Breast epithelium (tissue), 4 donors: ENCODE data around the gene OR51V1. TPM values are rescaled to one million over a fixed set of nuclear protein-coding genes. Genes with fewer than 3 reads are reported as not detected.

Source experiments
- DNase-seq, 2 donors: peaks; one replicate each; pipeline ENCODE4 v3.0.0-alpha.2; 2019; ENCODE audit warnings: low spot score in 2 of 2
- H3K27ac ChIP-seq, 2 donors: fragments of 200-600 bp; sonication (generic) in 1 of 2; one replicate each; pipeline ENCODE4 v1.5.1; 2016 to 2019; ENCODE audit warnings: mild to moderate bottlenecking in 1 of 2
- H3K27me3 ChIP-seq, 2 donors: fragments of 200-600 bp; sonication (generic) in 1 of 2; one replicate each; pipeline versions ENCODE4 v1.5.1 to v1.6.0; 2017 to 2019; ENCODE audit warnings: control low read depth in 1 of 2, mild to moderate bottlenecking in 1 of 2
- H3K36me3 ChIP-seq: fragments of 200-600 bp; one replicate; pipeline ENCODE4 v1.5.1; 2019
- H3K4me1 ChIP-seq, 2 donors: fragments of 200-600 bp; sonication (generic); one replicate each; pipeline ENCODE4 v1.5.1; 2016 to 2019; ENCODE audit warnings: control low read depth in 1 of 2
- H3K4me3 ChIP-seq, 3 donors: fragments of 200-600 bp; sonication (generic); 1 replicate in 2 of 3; 2 replicates in 1 of 3; pipeline ENCODE4 v1.5.1; 2016 to 2019; ENCODE audit warnings: mild to moderate bottlenecking in 3 of 3, moderate library complexity in 2 of 3
- H3K9me3 ChIP-seq, 2 donors: fragments of 200-600 bp; sonication (generic) in 1 of 2; one replicate each; pipeline ENCODE4 v1.5.1; 2016 to 2019; ENCODE audit warnings: control low read depth in 1 of 2
- POLR2A ChIP-seq: fragments of 450-650 bp; IDR thresholded peaks from one replicate; pipeline ENCODE4 v1.6.1; 2016; ENCODE audit warnings: antibody characterized with exemption, mild to moderate bottlenecking, moderate library complexity
- POLR2AphosphoS5 ChIP-seq, 3 donors: sonication (generic); formaldehyde crosslinking; IDR thresholded peaks; one replicate each; pipeline ENCODE4 v1.6.1; 2017; ENCODE audit warnings: antibody characterized with exemption in 3 of 3
- intact Hi-C: fragments of 100-400 bp; cut with DNase I; formaldehyde crosslinking; loops from one replicate; pipeline ENCODE4 v1.15.1; 2023; ENCODE audit warnings: low total_unique reads
- total RNA-seq, 3 donors: library from RNA; depleted of rRNA; stranded (reverse); fragments of >200 nt; gene quantifications; one replicate each; pipeline ENCODE4 v1.1.0, GENCODE V29; 2016
- TF ChIP-seq, protein P1 (sequence below), 3 donors: fragments of 450-650 bp; IDR thresholded peaks; one replicate each; pipeline ENCODE4 v1.5.1; 2016 to 2017; ENCODE audit warnings: antibody characterized with exemption in 3 of 3, mild to moderate bottlenecking in 3 of 3, moderate library complexity in 3 of 3

OR51V1 gene
- total RNA-seq, 3 donors from 2014 or later = not detected

DNA sequence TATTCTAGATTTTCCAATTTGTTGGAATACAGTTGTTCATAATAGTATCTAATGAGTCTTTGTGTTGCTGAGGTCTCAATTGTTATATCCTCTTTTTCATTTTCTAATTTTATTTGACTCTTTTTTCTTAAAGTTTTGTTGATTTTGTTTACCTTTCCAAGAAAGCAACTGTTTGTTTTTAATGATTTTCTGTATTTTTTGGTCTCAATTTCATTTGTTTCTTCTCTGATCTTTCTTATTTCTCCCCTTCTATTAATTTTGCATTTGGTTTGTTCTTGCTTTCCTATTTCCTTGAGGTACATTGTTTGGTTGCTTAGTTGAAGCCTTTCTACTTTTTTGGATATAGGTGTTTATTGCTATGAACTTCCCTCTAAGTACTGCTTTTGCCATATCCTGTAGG lies 40.7 kb downstream of the OR51V1 start:
- no peak for TF ChIP-seq POLR2A
- TF ChIP-seq, protein P1, sequence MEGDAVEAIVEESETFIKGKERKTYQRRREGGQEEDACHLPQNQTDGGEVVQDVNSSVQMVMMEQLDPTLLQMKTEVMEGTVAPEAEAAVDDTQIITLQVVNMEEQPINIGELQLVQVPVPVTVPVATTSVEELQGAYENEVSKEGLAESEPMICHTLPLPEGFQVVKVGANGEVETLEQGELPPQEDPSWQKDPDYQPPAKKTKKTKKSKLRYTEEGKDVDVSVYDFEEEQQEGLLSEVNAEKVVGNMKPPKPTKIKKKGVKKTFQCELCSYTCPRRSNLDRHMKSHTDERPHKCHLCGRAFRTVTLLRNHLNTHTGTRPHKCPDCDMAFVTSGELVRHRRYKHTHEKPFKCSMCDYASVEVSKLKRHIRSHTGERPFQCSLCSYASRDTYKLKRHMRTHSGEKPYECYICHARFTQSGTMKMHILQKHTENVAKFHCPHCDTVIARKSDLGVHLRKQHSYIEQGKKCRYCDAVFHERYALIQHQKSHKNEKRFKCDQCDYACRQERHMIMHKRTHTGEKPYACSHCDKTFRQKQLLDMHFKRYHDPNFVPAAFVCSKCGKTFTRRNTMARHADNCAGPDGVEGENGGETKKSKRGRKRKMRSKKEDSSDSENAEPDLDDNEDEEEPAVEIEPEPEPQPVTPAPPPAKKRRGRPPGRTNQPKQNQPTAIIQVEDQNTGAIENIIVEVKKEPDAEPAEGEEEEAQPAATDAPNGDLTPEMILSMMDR (IDR thresholded peaks at IDR 0.05) = no peak
- no peak for TF ChIP-seq POLR2AphosphoS5 (IDR thresholded peaks at IDR 0.05)
- H3K27me3 ChIP-seq = no peaks in the 10 kb centered on the region
- H3K36me3 ChIP-seq = no peaks in the 10 kb centered on the region
- intact Hi-C loops = no loop called here
- no peaks in the 10 kb centered on the region for H3K4me1 ChIP-seq
- no peak overlapping the region for H3K27ac ChIP-seq
- H3K9me3 ChIP-seq = no peaks in the 10 kb centered on the region
- no peak for DNase-seq
- H3K4me3 ChIP-seq = no peak overlapping the region

DNA sequence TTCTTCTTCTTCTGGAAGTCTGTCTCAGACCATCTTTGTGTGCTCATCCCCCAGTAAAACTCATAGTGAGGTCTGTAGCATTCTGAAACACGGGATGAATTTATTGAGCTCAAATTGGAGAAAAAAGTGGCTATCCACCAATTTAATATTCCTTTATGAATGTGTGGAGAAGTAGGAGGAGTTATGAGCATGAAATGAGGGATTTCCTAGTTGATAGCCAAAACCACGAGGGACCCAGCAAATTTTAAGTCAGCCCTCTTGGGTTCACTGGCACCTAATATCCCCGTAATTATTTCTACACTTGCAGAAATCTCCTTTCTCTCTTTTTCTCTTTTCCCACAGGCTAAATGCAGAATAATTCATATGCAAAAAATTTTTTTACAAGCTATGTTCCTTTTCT lies 45.8 kb downstream of the OR51V1 start, which contains the start of gene OR52A1:
OR52A1 (minus strand) TSS at position 101 of the 400 bp plus-strand sequence. CDS start 2,388 bp downstream, outside the sequence.
- TF ChIP-seq POLR2AphosphoS5 (IDR thresholded peaks at IDR 0.05) (no peak), POLR2A (no peak)
- TF ChIP-seq, protein P1 (IDR thresholded peaks at IDR 0.05) = no peak
- intact Hi-C loops = no loop called here
- Histone ChIP-seq H3K27me3 (no peaks in the 10 kb centered on the region), H3K4me1 (no peaks in the 10 kb centered on the region), H3K9me3 (no peaks in the 10 kb centered on the region), H3K4me3 (no peak within 1 kb of the TSS), H3K27ac (no peak within 1 kb of the TSS), H3K36me3 (no peaks in the 10 kb centered on the region)
- no peak for DNase-seq

DNA sequence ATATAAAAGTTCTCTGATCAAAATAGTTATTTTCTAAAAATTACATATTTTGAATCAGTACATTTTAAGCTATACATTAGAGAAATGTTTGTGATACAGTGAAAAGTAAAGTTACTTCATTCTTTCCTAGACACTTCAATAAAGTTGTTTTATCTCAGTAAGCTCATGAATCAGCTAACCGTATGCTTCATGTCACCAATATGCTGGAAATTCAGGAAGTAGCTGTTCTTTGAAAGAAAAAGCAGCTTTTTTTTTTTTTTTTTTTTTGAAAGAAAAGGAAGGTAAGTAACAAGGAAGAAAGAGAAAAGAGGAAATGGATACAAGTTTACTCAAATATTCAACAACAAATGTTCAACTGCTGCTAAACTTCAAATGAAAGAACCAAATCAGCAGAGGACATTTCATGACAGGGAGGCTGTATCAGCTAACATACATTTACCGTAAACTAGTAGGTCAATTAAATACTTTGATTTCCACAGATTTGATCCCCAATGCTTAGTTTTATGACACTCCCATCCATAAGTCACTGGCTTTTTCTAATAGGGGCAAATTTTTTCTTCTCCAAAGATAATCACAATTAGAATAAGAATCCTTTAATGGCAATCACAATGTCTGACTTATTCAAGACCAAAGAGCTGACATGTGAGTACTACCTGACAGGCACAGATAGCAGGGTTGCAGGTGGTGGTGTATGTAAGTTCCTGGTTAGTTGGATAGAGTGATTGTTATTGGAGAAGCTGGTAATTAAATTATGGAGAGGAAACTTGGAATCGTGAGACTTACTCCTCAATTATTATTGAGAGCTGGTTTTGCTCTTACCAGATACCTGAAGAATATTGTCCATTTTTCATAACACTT lies 46.7 kb downstream of the OR51V1 start:
- no peaks in the 10 kb centered on the region for H3K36me3 ChIP-seq
- intact Hi-C loops = loop anchor here (2.0 kb wide), 1 partner anchor 51 kb away; no protein-coding TSS in a partner anchor
- H3K4me1 ChIP-seq = no peaks in the 10 kb centered on the region
- no peak overlapping the region for H3K27ac ChIP-seq
- H3K27me3 ChIP-seq = no peaks in the 10 kb centered on the region
- no peak for DNase-seq
- TF ChIP-seq, protein P1 (IDR thresholded peaks at IDR 0.05) = no peak
- TF ChIP-seq POLR2AphosphoS5 (IDR thresholded peaks at IDR 0.05) = no peak
- no peak for TF ChIP-seq POLR2A
- no peak overlapping the region for H3K4me3 ChIP-seq
- no peaks in the 10 kb centered on the region for H3K9me3 ChIP-seq

DNA sequence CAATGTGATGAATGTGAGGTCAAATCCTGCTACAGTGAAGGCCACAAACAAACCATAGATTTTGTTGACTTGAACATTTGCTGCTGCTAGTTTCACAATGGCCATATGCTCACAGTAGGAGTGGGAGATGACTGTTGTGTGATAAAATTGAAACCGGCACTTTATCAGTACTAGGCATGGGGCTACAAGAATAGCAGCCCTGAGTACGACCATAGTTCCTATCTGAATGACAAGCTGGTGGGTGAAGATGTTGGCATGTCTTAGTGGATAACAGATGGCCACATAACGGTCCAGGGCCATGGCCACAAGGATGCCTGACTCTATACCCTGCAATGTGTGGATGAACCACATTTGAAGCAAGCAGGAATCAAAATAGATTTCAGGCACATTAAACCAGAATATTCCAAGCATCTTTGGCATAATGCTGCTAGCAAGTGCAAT lies 48.7 kb downstream of the OR51V1 start:
- Histone ChIP-seq H3K4me3 (no peak overlapping the region), H3K4me1 (no peaks in the 10 kb centered on the region), H3K36me3 (no peaks in the 10 kb centered on the region), H3K27ac (no peak overlapping the region), H3K27me3 (no peaks in the 10 kb centered on the region), H3K9me3 (no peaks in the 10 kb centered on the region)
- DNase-seq = no peak
- intact Hi-C loops = loop anchor here (2.0 kb wide), 1 partner anchor 53 kb away; no protein-coding TSS in a partner anchor
- TF ChIP-seq POLR2AphosphoS5 (IDR thresholded peaks at IDR 0.05) = no peak
- no peak for TF ChIP-seq POLR2A
- TF ChIP-seq, protein P1 (IDR thresholded peaks at IDR 0.05) = no peak

Other genes starting within 250 kb of the OR51V1 start
- gene OR51A2, start 245.0 kb downstream of the OR51V1 start, total RNA-seq = not detected
- not detected for gene OR51L1, start 205.8 kb downstream of the OR51V1 start, total RNA-seq
- gene OR52J3, start 154.2 kb downstream of the OR51V1 start, total RNA-seq = not detected
- not detected for gene OR52E2, start 141.1 kb downstream of the OR51V1 start, total RNA-seq
- not detected for gene OR52E1, start 131.1 kb downstream of the OR51V1 start, total RNA-seq
- not detected for gene OR52A5, start 62.3 kb downstream of the OR51V1 start, total RNA-seq
- not detected for gene OR52A1, start 45.9 kb downstream of the OR51V1 start, total RNA-seq
- 100 to 1,000 TPM in 2 of 3 donors, 10 to 100 TPM in 1; 71.8 to 334 (median 143) TPM for gene HBB, start 26.4 kb upstream of the OR51V1 start, total RNA-seq
- gene HBD, start 33.8 kb upstream of the OR51V1 start, total RNA-seq = not detected
- not detected for gene HBG1, start 49.2 kb upstream of the OR51V1 start, total RNA-seq
- gene HBG2, start 54.1 kb upstream of the OR51V1 start, total RNA-seq = not detected
- gene HBE1, start 69.3 kb upstream of the OR51V1 start, total RNA-seq = not detected
- under 1 TPM in 1 of 3 donors, not detected in 2; 0.48 TPM for gene OR51B4, start 101.3 kb upstream of the OR51V1 start, total RNA-seq
- gene OR51B2, start 123.6 kb upstream of the OR51V1 start, total RNA-seq = 1 to 10 TPM in 1 of 3 donors, not detected in 2; 1.6 TPM
- 1 to 10 TPM in 2 of 3 donors, under 1 TPM in 1; 0.32 to 2.3 (median 1.0) TPM for gene OR51B5, start 142.8 kb upstream of the OR51V1 start, total RNA-seq
- not detected for gene OR51B6, start 150.8 kb upstream of the OR51V1 start, total RNA-seq
- gene OR51M1, start 183.1 kb upstream of the OR51V1 start, total RNA-seq = not detected
- gene OR51Q1, start 221.4 kb upstream of the OR51V1 start, total RNA-seq = not detected
- gene OR51I1, start 240.8 kb upstream of the OR51V1 start, total RNA-seq = under 1 TPM in 1 of 3 donors, not detected in 2; 0.44 TPM
- not detected for gene OR51I2, start 248.6 kb upstream of the OR51V1 start, total RNA-seq